Lower leg skin (tissue), 4 donors: ENCODE results near the gene TUBA4B. TPM values are rescaled to one million over a fixed set of nuclear protein-coding genes. Genes with fewer than 3 reads are reported as not detected.
A peak's percentile ranks its signal among the peaks of the same experiment; 100 is the strongest.

Experiments
- DNase-seq, 2 donors: peaks; one replicate each; pipeline ENCODE4 v3.0.0-alpha.2; 2019; ENCODE audit warnings: low spot score in 2 of 2
- H3K4me3 ChIP-seq: fragments of 200-600 bp; sonication (generic); 2 replicates; pipeline ENCODE4 v1.5.1; 2017; ENCODE audit warnings: mild to moderate bottlenecking, low read depth; ENCODE audit not compliant: poor library complexity, severe bottlenecking
- CTCF ChIP-seq, 3 donors: fragments of 450-650 bp; IDR thresholded peaks; one replicate each; pipeline ENCODE4 v1.5.1; 2016; ENCODE audit warnings: antibody characterized with exemption in 3 of 3, mild to moderate bottlenecking in 3 of 3, moderate library complexity in 2 of 3
- POLR2A ChIP-seq, 2 donors: fragments of 450-650 bp; IDR thresholded peaks; one replicate each; pipeline ENCODE4 v1.6.1; 2016 to 2017; ENCODE audit warnings: antibody characterized with exemption in 2 of 2, mild to moderate bottlenecking in 1 of 2, moderate library complexity in 1 of 2
- WGBS, 2 donors: methylation state at CpG; one replicate each; pipeline ENCODE4 v1.1.5; 2018; 5-methylcytosine and 5-hydroxymethylcytosine counted together
- intact Hi-C: fragments of 100-400 bp; cut with DNase I; formaldehyde crosslinking; loops from one replicate; pipeline ENCODE4 v1.15.0; 2023; ENCODE audit warnings: low total_unique reads
- total RNA-seq, 4 donors: library from RNA; depleted of rRNA; stranded (reverse); fragments of >200 nt; gene quantifications; one replicate each; pipeline ENCODE4 v1.1.0, GENCODE V29; 2016

The TUBA4B gene
- total RNA-seq, 4 donors from 2014 or later, result not detected

- 39 to 62% methylated on average over 3 of the region's 3 CpGs for WGBS, 2 donors
Observed at GRCh38 chr2:219273937-219274336, 20.9 kb downstream of the TUBA4B start.

GRCh38 chr2:219274361-219274921, 21.4 kb downstream of the TUBA4B start:
- DNase-seq, result no peak
- TF ChIP-seq POLR2A (IDR thresholded peaks at IDR 0.05) (no peak), CTCF (IDR thresholded peaks at IDR 0.05) (no peak)
- intact Hi-C loops, result no loop called here
- 30 to 36% methylated on average over 6 of the region's 6 CpGs for WGBS, 2 donors
- no peak overlapping the region for H3K4me3 ChIP-seq

More at GRCh38 chr2:219273937-219274336, 20.9 kb downstream of the TUBA4B start:
- no peak overlapping the region for H3K4me3 ChIP-seq
- DNase-seq, result peak in 1 of 2 donors; percentile 78
- no peak for TF ChIP-seq CTCF (IDR thresholded peaks at IDR 0.05)
- TF ChIP-seq POLR2A (IDR thresholded peaks at IDR 0.05), result no peak
- intact Hi-C loops, result no loop called here

GRCh38 chr2:219277703-219278654, 24.9 kb downstream of the TUBA4B start:
- TF ChIP-seq CTCF (IDR thresholded peaks at IDR 0.05) (peak in 2 of 3 donors; percentile 3 to 94), POLR2A (IDR thresholded peaks at IDR 0.05) (no peak)
- H3K4me3 ChIP-seq, result no peak overlapping the region
- intact Hi-C loops, result no loop called here
- 20 to 21% methylated on average over 25 of the region's 25 CpGs for WGBS, 2 donors
- peak; percentile 82 to 97 for DNase-seq

- WGBS, 2 donors, result 11 to 16% methylated on average over 9 of the region's 9 CpGs
- intact Hi-C loops, result no loop called here
- TF ChIP-seq POLR2A (IDR thresholded peaks at IDR 0.05) (no peak), CTCF (IDR thresholded peaks at IDR 0.05) (no peak)
- H3K4me3 ChIP-seq, result no peak overlapping the region
- no peak for DNase-seq
Observed at GRCh38 chr2:219278655-219279150, 25.7 kb downstream of the TUBA4B start.

GRCh38 chr2:219279151-219279915, 26.3 kb downstream of the TUBA4B start, which contains the start of gene DNAJB2:
TSS of gene DNAJB2 (plus strand) at chr2:219279366. CDS start at chr2:219279834, 468 bp downstream.
- peak; percentile 98 to 100 for DNase-seq
- peak within 1 kb of the TSS; percentile 64 for H3K4me3 ChIP-seq
- WGBS, 2 donors, result 0 to 1% methylated on average over 26 to 38 of the region's 65 CpGs
- TF ChIP-seq POLR2A (IDR thresholded peaks at IDR 0.05) (peak in 1 of 2 donors; percentile 63), CTCF (IDR thresholded peaks at IDR 0.05) (no peak)
- intact Hi-C loops, result no loop called here
